ENCODE measurements around the gene TRIM68.

DNA sequence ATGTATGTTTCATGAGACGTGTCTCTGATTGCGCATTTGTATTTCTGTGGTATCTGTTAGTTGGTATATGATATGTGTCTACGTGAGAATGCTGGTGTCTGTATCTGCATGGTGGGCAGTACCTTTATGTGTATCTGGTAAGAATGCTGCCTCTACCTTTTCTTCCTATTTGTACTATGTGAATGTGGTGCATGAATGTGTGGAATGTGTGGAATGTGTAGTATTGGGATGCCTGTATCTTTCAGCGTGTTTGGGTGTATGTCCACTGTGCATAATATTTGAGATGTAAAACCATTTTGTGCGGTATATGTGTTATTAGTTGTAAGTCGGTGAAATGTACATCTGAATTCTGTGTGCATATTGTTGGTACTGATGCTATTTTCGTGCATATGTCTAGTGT lies 33.5 kb upstream of the TRIM68 start:
- TF ChIP-seq, protein P1, sequence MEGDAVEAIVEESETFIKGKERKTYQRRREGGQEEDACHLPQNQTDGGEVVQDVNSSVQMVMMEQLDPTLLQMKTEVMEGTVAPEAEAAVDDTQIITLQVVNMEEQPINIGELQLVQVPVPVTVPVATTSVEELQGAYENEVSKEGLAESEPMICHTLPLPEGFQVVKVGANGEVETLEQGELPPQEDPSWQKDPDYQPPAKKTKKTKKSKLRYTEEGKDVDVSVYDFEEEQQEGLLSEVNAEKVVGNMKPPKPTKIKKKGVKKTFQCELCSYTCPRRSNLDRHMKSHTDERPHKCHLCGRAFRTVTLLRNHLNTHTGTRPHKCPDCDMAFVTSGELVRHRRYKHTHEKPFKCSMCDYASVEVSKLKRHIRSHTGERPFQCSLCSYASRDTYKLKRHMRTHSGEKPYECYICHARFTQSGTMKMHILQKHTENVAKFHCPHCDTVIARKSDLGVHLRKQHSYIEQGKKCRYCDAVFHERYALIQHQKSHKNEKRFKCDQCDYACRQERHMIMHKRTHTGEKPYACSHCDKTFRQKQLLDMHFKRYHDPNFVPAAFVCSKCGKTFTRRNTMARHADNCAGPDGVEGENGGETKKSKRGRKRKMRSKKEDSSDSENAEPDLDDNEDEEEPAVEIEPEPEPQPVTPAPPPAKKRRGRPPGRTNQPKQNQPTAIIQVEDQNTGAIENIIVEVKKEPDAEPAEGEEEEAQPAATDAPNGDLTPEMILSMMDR (conservative IDR thresholded peaks at IDR 0.05; ENCODE audit: low read length) = no peak
- TF ChIP-seq EZH2phosphoT487 (IDR thresholded peaks at IDR 0.05; ENCODE audit: borderline replicate concordance, low read depth, low read length) = no peak

Data from OCI-LY7 (cell line).